DND-41 (cell line): ENCODE measurements around the gene KCNMA1.

ENCODE experiments used
- ATAC-seq: fragments of 200-7000 bp; cut with Tn5 transposase; 3 replicates; pipeline ENCODE4 v1.9.1; 2021; ENCODE audit warnings: low read depth; ENCODE audit not compliant: insufficient read depth
- DNase-seq: peaks from one replicate; pipeline ENCODE4 v3.0.0-alpha.2; 2020
- H2AFZ ChIP-seq: 2 replicates; pipeline ENCODE4 v1.6.0; 2012; ENCODE audit warnings: low read depth, low read length
- H3K27ac ChIP-seq: 2 replicates; pipeline ENCODE4 v1.5.1; 2012; ENCODE audit warnings: low read length, inconsistent platforms
- H3K27me3 ChIP-seq: fragments of 200-600 bp; sonication (generic); 2 replicates; pipeline ENCODE4 v1.6.0; 2012; ENCODE audit warnings: low read length, mild to moderate bottlenecking, inconsistent platforms; ENCODE audit not compliant: insufficient read depth, poor library complexity
- H3K36me3 ChIP-seq: 2 replicates; pipeline ENCODE4 v1.5.1; 2012; ENCODE audit warnings: low read length, inconsistent platforms; ENCODE audit not compliant: insufficient read depth
- H3K4me1 ChIP-seq: 2 replicates; pipeline ENCODE4 v1.5.1; 2012; ENCODE audit warnings: mild to moderate bottlenecking, low read length; ENCODE audit not compliant: insufficient read depth
- H3K4me2 ChIP-seq: 2 replicates; pipeline ENCODE4 v1.6.0; 2012; ENCODE audit warnings: mild to moderate bottlenecking, moderate library complexity, low read length, inconsistent platforms; ENCODE audit not compliant: insufficient read depth
- H3K4me3 ChIP-seq, 2 experiments: fragments of 200-600 bp in 1 of 2; shearing (Covaris generic) in 1 of 2; 2 replicates each; pipeline ENCODE4 v1.5.1; 2012 to 2016; ENCODE audit warnings: inconsistent platforms in 2 of 2, low read length in 2 of 2, mild to moderate bottlenecking in 2 of 2, low read depth in 1 of 2, moderate library complexity in 1 of 2
- H3K79me2 ChIP-seq: 2 replicates; pipeline ENCODE4 v1.6.0; 2012; ENCODE audit warnings: low read length, inconsistent platforms; ENCODE audit not compliant: insufficient read depth
- H3K9ac ChIP-seq: 2 replicates; pipeline ENCODE4 v1.6.0; 2012; ENCODE audit warnings: low read depth, mild to moderate bottlenecking, inconsistent platforms, low read length, moderate library complexity
- H3K9me3 ChIP-seq: 2 replicates; pipeline ENCODE4 v1.5.1; 2012; ENCODE audit warnings: low read length, moderate library complexity, mild to moderate bottlenecking, inconsistent platforms; ENCODE audit not compliant: insufficient read depth, severe bottlenecking
- H4K20me1 ChIP-seq: 2 replicates; pipeline ENCODE4 v1.6.0; 2012; ENCODE audit warnings: low read length; ENCODE audit not compliant: insufficient read depth
- EZH2 ChIP-seq: IDR thresholded peaks from 3 replicates; pipeline ENCODE4 v1.6.1; 2012; ENCODE audit warnings: borderline replicate concordance, low read depth, mild to moderate bottlenecking, moderate library complexity, low read length, inconsistent platforms; ENCODE audit not compliant: severe bottlenecking
- TF ChIP-seq, protein P1 (sequence below): IDR thresholded peaks from 2 replicates; pipeline ENCODE4 v1.5.1; 2012; ENCODE audit warnings: borderline replicate concordance, low read length, moderate library complexity, mild to moderate bottlenecking; ENCODE audit not compliant: poor library complexity, severe bottlenecking; ENCODE audit errors: extremely low read depth

KCNMA1 gene

DNA sequence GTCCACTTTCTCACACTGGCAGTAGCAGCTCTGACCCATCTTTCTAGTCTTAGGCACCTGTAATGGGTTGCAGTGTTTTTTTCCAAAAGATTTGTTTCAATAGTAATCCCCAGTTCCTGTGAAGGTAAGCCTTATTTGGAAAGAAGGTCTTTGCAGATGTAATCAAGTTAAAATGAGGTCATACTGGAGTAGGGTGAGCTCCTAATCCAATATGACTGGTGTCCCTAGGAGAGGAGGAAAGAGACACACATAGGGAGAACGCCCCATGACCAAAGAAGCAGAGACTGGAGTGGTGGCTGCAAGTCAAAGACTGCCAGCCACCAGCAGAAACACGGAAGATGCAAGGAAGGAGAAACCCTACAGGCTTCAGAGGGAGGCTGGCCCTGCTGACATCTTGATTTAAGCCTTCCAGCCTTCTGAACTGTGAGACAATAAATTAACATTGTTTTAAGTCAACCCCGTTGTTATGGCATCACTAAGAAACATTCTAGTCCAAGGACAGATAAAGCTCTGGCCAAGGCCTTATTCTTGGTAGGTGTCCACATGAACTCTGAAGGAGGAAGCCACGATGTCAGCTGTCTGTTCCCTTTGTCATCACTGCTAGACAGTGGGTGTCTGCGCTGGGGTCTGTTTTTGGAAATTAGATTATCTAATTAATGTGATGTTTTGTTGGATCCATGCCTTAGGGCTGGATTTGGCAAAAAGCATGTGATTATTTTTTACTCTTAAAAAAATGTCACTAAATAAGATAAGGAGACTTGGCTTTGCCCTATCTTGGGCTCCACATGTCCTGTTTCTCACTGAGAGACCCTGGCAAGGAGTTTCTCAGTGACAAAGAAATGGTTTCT is 214.9 kb downstream of the KCNMA1 start:
- Histone ChIP-seq H4K20me1 (no peaks in the 10 kb centered on the region), H3K9ac (no peak overlapping the region), H3K4me2 (no peak overlapping the region), H3K4me1 (no peaks in the 10 kb centered on the region), H3K4me3 (no peak overlapping the region), H3K27me3 (peaks cover 9% of the 10 kb centered on the region), H3K36me3 (no peaks in the 10 kb centered on the region), H3K79me2 (no peaks in the 10 kb centered on the region), H3K9me3 (no peaks in the 10 kb centered on the region), H2AFZ (no peak overlapping the region), H3K27ac (no peak overlapping the region)
- TF ChIP-seq EZH2: no peak
- TF ChIP-seq, protein P1, sequence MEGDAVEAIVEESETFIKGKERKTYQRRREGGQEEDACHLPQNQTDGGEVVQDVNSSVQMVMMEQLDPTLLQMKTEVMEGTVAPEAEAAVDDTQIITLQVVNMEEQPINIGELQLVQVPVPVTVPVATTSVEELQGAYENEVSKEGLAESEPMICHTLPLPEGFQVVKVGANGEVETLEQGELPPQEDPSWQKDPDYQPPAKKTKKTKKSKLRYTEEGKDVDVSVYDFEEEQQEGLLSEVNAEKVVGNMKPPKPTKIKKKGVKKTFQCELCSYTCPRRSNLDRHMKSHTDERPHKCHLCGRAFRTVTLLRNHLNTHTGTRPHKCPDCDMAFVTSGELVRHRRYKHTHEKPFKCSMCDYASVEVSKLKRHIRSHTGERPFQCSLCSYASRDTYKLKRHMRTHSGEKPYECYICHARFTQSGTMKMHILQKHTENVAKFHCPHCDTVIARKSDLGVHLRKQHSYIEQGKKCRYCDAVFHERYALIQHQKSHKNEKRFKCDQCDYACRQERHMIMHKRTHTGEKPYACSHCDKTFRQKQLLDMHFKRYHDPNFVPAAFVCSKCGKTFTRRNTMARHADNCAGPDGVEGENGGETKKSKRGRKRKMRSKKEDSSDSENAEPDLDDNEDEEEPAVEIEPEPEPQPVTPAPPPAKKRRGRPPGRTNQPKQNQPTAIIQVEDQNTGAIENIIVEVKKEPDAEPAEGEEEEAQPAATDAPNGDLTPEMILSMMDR: no peak
- no peak for ATAC-seq
- DNase-seq: no peak

DNA sequence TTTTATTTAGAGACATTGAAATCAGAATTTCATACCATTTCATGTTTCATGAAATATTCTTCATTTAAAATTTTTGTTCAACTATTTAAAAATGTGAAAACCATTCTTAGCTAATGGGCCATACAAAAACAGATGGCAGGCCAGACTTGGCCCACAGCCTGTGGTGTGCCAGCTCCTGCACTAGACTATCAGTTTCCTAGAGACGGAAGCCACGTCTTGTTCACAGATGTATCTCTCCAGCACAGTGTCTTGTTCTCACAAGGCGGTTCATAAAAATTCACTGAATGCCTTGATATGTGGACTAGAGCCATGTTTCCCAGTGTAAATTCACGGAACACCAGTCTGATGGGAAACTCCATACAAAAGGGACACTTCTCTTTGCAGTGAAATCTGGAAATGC is 216.0 kb downstream of the KCNMA1 start:
- H3K9ac ChIP-seq: no peak overlapping the region
- no peak overlapping the region for H3K4me3 ChIP-seq
- no peaks in the 10 kb centered on the region for H3K9me3 ChIP-seq
- H3K79me2 ChIP-seq: no peaks in the 10 kb centered on the region
- DNase-seq (no peak), ATAC-seq (no peak)
- TF ChIP-seq, protein P1: no peak
- TF ChIP-seq EZH2: no peak
- no peaks in the 10 kb centered on the region for H3K36me3 ChIP-seq
- H3K4me1 ChIP-seq: no peaks in the 10 kb centered on the region
- no peak overlapping the region for H2AFZ ChIP-seq
- no peak overlapping the region for H3K27ac ChIP-seq
- H3K27me3 ChIP-seq: peaks cover 9% of the 10 kb centered on the region
- H4K20me1 ChIP-seq: no peaks in the 10 kb centered on the region
- H3K4me2 ChIP-seq: no peak overlapping the region

DNA sequence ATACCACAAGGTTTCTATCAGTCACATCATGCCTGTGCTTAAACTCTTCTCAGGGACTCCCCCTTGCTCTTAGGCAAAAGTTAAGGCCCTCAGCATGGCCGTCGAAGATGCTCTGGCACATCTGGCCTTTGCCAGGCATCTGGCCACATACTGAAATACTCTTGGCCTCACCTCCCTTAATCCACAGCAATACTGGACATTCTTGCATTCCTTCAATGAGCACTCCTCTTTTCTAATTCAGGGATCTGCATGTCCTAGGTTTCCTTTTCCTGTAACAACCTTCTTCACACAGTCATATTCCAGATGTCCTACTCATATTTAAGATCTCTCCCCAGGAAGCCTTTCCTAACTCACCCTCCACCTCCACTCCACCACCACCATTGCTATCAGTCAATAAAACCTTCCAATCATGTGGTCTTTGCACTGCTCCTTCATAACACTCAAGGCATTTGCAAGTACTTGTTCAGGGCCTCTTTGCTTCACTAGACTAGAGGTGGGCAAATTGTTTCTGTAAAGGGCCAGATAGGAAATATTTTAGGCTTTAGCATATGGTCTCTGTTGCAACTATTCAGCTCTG is 216.6 kb downstream of the KCNMA1 start:
- Histone ChIP-seq H3K27me3 (peaks cover 9% of the 10 kb centered on the region), H2AFZ (no peak overlapping the region), H3K36me3 (no peaks in the 10 kb centered on the region), H4K20me1 (no peaks in the 10 kb centered on the region), H3K4me2 (no peak overlapping the region), H3K9me3 (no peaks in the 10 kb centered on the region), H3K4me1 (no peaks in the 10 kb centered on the region), H3K4me3 (no peak overlapping the region), H3K27ac (no peak overlapping the region), H3K9ac (no peak overlapping the region), H3K79me2 (no peaks in the 10 kb centered on the region)
- DNase-seq (no peak), ATAC-seq (no peak)
- TF ChIP-seq EZH2: no peak
- TF ChIP-seq, protein P1: no peak
